Spinal cord (tissue), 10 donors: Measurements from ENCODE around the gene APBB1IP. TPM values are rescaled to one million over a fixed set of nuclear protein-coding genes. Genes with fewer than 3 reads are reported as not detected.

ENCODE experiments used
- DNase-seq, 6 donors: peaks; one replicate each; pipeline versions ENCODE4 v3.0.0 to v3.0.0-alpha.2; 2013 to 2015; ENCODE audit warnings: low spot score in 6 of 6, low read depth in 4 of 6
- H3K27ac ChIP-seq: one replicate; pipeline ENCODE4 v1.5.1; 2013; ENCODE audit warnings: low read depth, low read length, control low read depth
- H3K27me3 ChIP-seq: one replicate; pipeline ENCODE4 v1.6.1; 2013; ENCODE audit warnings: low read length; ENCODE audit not compliant: control insufficient read depth, insufficient read depth
- H3K36me3 ChIP-seq: one replicate; pipeline ENCODE4 v1.6.1; 2013; ENCODE audit warnings: low read length; ENCODE audit not compliant: control insufficient read depth, insufficient read depth
- H3K4me1 ChIP-seq: one replicate; pipeline ENCODE4 v1.6.1; 2013; ENCODE audit warnings: low read length; ENCODE audit not compliant: control insufficient read depth, insufficient read depth
- H3K4me3 ChIP-seq: one replicate; pipeline ENCODE4 v1.5.1; 2013; ENCODE audit warnings: low read depth, low read length, control low read depth
- H3K9me3 ChIP-seq: one replicate; pipeline ENCODE4 v1.6.1; 2013; ENCODE audit warnings: low read length; ENCODE audit not compliant: control insufficient read depth, insufficient read depth
- WGBS: methylation state at CpG from one replicate; pipeline ENCODE4 v1.1.5; 2013; ENCODE audit warnings: missing lambda C conversion rate; ENCODE audit not compliant: insufficient coverage; 5-methylcytosine and 5-hydroxymethylcytosine counted together
- polyA plus RNA-seq, 2 donors: library from polyadenylated mRNA; unstranded; fragments of 120-200 nt; gene quantifications; one replicate each; pipeline ENCODE4 v1.2.1, GENCODE V29; 2013; ENCODE audit not compliant: insufficient read length in 2 of 2
- total RNA-seq, 2 donors: library from RNA; depleted of rRNA in 1 of 2; stranded (reverse); fragments of 120-200 nt in 1 of 2; fragments of >200 nt in 1 of 2; gene quantifications; one replicate each; pipeline versions ENCODE4 v1.2.3 to v1.2.4, GENCODE V29; 2013 to 2014
- donor health status: healthy.

The APBB1IP gene
- total and polyA plus RNA-seq, 4 donors, result 3.7 to 20.4 (median 10.4) TPM

DNA sequence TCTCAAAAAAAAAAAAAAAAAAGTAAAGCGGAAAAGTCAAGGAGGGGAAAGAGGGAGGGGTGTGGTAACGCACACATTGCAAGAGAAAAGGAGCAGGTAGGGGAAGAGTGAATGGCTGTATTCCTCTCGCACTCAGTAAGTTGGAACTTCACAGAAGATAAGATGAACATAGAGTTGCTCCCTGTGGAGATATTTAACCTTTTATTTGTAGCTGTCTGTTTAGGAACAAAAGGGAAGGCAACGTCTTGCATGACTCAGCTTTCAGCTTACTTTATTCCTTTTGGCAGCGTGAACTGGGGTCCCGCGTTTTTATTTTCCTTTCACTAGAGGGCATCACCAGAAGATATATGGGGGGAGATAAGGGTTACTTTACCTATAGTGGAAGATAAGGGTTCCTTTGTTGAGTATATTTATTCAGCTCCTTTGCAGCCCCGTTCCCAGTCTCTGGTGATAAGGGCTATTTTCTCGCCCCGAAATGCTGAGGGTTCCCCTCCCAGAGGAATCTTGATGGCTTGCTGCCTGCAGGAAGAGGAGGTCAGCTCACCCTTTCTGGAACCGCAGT, 78.5 kb downstream of the APBB1IP start:
- no peaks in the 10 kb centered on the region for H3K36me3 ChIP-seq
- H3K9me3 ChIP-seq, result no peaks in the 10 kb centered on the region
- H3K4me3 ChIP-seq, result no peak overlapping the region
- no peaks in the 10 kb centered on the region for H3K27me3 ChIP-seq
- WGBS, result 52% methylated on average over 5 of the region's 11 CpGs
- no peak overlapping the region for H3K27ac ChIP-seq
- peaks cover 4% of the 10 kb centered on the region for H3K4me1 ChIP-seq
- DNase-seq, result peak in 1 of 6 donors; percentile 27

- peaks cover 4% of the 10 kb centered on the region for H3K4me1 ChIP-seq
- H3K4me3 ChIP-seq, result no peak overlapping the region
- WGBS, result 64% methylated on average over 4 of the region's 9 CpGs
- no peak overlapping the region for H3K27ac ChIP-seq
- no peaks in the 10 kb centered on the region for H3K27me3 ChIP-seq
- no peaks in the 10 kb centered on the region for H3K9me3 ChIP-seq
- no peaks in the 10 kb centered on the region for H3K36me3 ChIP-seq
- DNase-seq, result peak in 1 of 6 donors; percentile 7
Observed at GRCh38 chr10:26517141-26517867, 79.2 kb downstream of the APBB1IP start.

- Histone ChIP-seq H3K9me3 (no peaks in the 10 kb centered on the region), H3K4me1 (peaks cover 4% of the 10 kb centered on the region), H3K4me3 (no peak overlapping the region), H3K36me3 (no peaks in the 10 kb centered on the region), H3K27ac (no peak overlapping the region), H3K27me3 (no peaks in the 10 kb centered on the region)
- DNase-seq, result no peak
- WGBS, result 69% methylated on average over 1 of the region's 1 CpG
Observed at GRCh38 chr10:26519803-26520202, 81.7 kb downstream of the APBB1IP start.

- DNase-seq, result no peak
- no peaks in the 10 kb centered on the region for H3K36me3 ChIP-seq
- WGBS, result no CpG with 5 or more reads among the region's 1 CpG
- H3K27me3 ChIP-seq, result no peaks in the 10 kb centered on the region
- no peak overlapping the region for H3K27ac ChIP-seq
- peaks cover 4% of the 10 kb centered on the region for H3K4me1 ChIP-seq
- no peak overlapping the region for H3K4me3 ChIP-seq
- no peaks in the 10 kb centered on the region for H3K9me3 ChIP-seq
Observed at GRCh38 chr10:26520575-26520974, 82.4 kb downstream of the APBB1IP start.

- DNase-seq, result no peak
- 85% methylated on average over 4 of the region's 6 CpGs for WGBS
- H3K36me3 ChIP-seq, result no peaks in the 10 kb centered on the region
- H3K4me1 ChIP-seq, result no peaks in the 10 kb centered on the region
- no peak overlapping the region for H3K4me3 ChIP-seq
- no peaks in the 10 kb centered on the region for H3K9me3 ChIP-seq
- H3K27ac ChIP-seq, result no peak overlapping the region
- H3K27me3 ChIP-seq, result no peaks in the 10 kb centered on the region
Observed at GRCh38 chr10:26524161-26524896, 86.2 kb downstream of the APBB1IP start.

DNA sequence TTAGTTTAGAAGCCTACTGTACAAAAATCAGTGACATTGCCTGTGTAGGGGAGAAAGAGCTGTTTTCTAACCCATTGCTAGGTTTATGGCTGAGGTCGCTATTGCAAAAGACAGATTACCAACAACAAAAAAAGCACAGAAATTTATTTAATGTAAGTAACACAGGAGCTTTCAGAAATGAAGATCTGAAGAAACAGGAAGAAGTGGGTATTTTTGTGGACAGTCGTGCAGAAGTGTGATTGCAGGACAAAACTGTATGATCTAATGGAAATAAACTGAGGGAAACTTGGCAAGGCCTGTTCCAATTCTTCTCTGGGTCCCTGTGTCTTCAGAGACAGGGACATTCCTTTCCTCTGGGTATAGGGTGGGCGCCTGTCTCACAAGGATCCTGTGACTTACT, 87.4 kb downstream of the APBB1IP start:
- Histone ChIP-seq H3K4me1 (no peaks in the 10 kb centered on the region), H3K27ac (no peak overlapping the region), H3K9me3 (no peaks in the 10 kb centered on the region), H3K4me3 (no peak overlapping the region), H3K27me3 (no peaks in the 10 kb centered on the region), H3K36me3 (no peaks in the 10 kb centered on the region)
- 67% methylated on average over 1 of the region's 3 CpGs for WGBS
- DNase-seq, result no peak

DNA sequence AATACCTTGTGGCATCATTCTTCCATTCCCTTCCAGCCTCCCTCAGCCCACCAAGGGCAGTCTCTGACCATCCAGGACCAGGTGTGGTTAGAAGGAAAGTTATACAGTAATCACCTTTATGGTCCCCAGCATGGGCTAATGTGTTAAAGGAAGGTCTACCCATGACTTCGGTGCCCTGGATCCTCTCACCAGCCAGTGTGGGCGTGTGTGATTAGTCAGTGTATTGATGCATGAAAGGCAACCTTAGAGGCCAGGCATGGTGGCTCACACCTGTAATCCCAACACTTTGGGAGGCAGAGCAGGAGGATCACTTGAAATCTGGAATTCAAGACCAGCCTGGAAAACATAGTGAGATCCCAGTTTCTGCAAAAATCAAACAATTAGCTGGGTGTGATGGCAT, 88.9 kb downstream of the APBB1IP start:
- no peaks in the 10 kb centered on the region for H3K27me3 ChIP-seq
- WGBS, result 100% methylated on average over 2 of the region's 2 CpGs
- DNase-seq, result no peak
- H3K4me3 ChIP-seq, result no peak overlapping the region
- no peaks in the 10 kb centered on the region for H3K9me3 ChIP-seq
- no peaks in the 10 kb centered on the region for H3K4me1 ChIP-seq
- H3K36me3 ChIP-seq, result no peaks in the 10 kb centered on the region
- no peak overlapping the region for H3K27ac ChIP-seq

DNA sequence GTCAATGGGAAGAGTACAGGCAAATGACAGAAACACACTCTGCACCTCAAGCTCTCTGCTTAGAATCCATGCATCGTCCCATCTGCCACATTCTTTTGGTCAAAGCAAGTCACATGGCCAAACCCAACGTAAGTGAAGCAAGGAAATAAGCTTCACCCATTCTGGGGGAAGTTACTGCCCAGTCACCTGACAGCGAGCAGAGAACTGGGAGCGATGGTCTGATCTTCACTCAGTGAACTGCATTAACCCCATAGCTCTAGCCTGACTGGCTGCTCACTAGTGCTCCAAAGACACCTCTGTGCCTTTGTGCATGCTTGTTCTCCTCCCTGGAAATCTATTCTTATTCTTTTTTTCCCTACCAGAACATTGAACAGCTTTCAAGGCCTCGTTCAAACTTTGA, 89.9 kb downstream of the APBB1IP start:
- no peak for DNase-seq
- Histone ChIP-seq H3K4me3 (no peak overlapping the region), H3K27me3 (no peaks in the 10 kb centered on the region), H3K9me3 (no peaks in the 10 kb centered on the region), H3K27ac (no peak overlapping the region), H3K4me1 (no peaks in the 10 kb centered on the region), H3K36me3 (no peaks in the 10 kb centered on the region)
- WGBS, result 79% methylated on average over 5 of the region's 5 CpGs

- DNase-seq, result no peak
- Histone ChIP-seq H3K36me3 (no peaks in the 10 kb centered on the region), H3K4me1 (no peaks in the 10 kb centered on the region), H3K27ac (no peak overlapping the region), H3K9me3 (no peaks in the 10 kb centered on the region), H3K27me3 (no peaks in the 10 kb centered on the region), H3K4me3 (no peak overlapping the region)
- 60% methylated on average over 2 of the region's 10 CpGs for WGBS
Observed at GRCh38 chr10:26528715-26529393, 90.7 kb downstream of the APBB1IP start.
